Stimulated activated CD8-positive, alpha-beta memory T cell treated with anti-CD3 and anti-CD28 coated beads, Interleukin-4, amount 100 ng/mL, for 4 hours (primary cell): ENCODE results near the gene ABCF2.

Source experiments
- DNase-seq, 2 donors: peaks; one replicate each; pipeline ENCODE4 v3.0.0-alpha.2; 2020; ENCODE audit warnings: low read depth in 2 of 2, low spot score in 1 of 2

ABCF2 gene

DNA sequence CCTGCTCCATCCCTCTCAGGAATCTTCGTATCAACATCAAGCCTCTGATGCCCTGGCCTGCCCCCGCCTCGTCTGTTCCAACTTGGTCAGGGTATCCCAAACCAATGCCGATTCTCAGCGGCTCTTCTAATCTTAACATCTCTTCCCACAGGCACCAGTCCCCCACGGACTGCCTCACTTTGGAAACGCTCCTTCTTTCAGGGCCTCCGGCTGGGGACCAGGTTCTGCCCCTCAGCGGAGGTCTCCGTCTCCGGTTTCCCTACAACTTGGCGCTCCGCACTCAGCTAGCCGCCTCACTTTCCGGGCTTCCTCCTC, 488 bp downstream of the ABCF2 start:
- DNase-seq: no peak

DNA sequence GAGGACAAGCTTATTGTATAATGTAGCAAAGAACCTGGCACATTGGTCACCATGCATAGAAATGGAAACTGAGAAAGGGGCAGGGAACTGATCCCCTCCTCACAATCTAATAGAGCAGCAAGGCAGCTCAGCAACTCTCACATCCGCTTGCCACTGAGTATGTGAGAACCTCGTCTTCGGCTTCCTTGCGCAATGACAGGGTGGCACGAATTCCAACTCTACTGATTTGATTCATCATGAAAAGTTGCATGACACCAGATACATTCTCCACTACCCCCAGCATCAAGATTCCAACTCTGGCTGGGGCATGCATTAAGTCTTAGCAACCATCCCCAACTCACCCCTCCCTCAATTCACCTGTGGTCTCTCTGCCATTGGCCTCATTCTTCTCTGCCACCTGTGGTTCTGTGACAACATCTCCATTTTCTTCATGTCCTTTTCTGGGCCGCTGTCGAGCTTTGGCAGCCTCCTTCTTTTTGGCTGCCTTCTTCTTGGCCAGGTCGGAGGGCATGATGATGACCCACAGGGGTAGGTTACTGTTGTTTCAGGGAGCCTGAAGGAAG, 976 bp downstream of the ABCF2 start:
- DNase-seq: no peak

DNA sequence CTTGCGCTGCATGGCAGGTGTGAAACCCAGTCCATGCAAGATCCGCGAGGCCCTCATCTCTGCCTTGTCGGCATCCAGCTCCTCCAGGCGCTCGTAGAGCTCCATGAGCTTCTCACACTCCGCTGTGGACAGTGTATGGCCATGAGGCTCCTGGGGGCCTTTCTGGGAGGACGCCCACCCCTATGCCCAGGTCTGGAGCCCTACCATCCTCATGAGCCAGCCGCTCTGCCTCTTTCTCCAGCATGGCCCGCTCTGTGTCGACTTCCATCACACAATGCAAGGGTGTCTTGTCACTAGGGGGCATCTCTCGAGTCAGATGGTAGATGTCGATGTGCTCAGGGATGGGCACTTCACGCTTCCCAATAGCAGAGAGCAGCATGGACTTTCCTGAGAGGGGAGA, 3.3 kb downstream of the ABCF2 start:
- no peak for DNase-seq

DNA sequence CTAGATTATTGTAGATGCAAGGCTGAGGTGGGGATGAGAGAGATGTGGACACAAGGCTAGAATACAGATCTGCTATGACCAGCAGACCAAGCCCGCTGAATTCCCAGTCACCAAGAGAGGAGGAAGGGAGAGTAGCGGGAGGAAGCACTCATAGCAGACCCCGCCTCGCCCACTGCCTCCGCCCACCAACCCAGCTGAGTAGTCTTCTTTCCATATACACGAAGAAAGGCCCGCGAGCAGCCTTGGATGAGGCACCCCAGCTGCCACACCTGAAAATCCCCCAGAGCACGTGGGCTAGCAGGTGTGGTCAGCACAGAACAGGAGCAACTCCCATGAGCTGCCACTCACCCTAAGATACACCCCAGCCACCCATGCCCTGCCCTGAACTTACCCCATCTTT, 8.8 kb downstream of the ABCF2 start:
- DNase-seq: no peak

DNA sequence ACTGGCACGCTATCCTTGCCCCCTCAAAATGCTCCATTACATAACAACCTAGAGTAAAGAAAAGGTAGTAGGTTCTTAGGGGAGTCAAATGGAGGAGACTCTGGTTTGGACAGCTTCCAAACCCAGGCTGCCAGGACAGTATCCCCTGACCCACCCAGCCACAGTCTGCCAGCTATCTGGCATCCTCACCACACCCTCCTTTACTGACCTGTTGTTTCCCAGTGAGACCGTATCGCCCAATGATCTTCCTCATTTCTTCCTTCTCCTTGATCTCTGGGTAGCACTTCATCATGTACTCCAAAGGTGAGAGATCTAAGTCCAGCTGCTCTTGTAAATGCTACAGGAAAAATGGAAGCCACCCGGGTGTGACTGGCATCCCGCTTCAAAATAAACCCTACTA, 11.6 kb downstream of the ABCF2 start:
- no peak for DNase-seq

DNA sequence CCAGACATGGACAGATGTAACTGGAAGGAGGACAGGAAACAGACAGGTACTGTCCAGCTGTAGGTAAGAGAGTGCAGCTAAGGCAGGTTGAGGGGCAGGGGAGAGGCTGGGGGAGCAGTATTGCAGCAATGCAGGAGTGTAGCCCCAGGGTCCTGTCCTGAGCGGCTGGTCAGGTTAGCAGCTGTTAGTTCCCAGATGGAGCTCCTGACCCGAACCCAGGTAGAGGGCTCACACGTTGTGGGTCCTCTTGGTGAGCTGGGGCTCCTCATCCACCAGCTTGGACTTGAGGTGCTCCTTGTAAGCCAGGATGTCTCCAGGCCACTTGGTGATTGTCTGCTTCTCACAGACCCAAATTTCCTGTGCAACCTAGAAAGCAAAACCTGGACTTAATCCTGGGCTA, 13.2 kb downstream of the ABCF2 start:
- no peak for DNase-seq

GRCh38 chr7:151212626-151213025, 14.4 kb downstream of the ABCF2 start:
- DNase-seq: no peak

- DNase-seq: no peak
Observed at GRCh38 chr7:151211155-151211772, 15.7 kb downstream of the ABCF2 start.

GRCh38 chr7:151210087-151210854, 16.7 kb downstream of the ABCF2 start, which contains the start of gene H2BK1:
Gene H2BK1 (minus strand): TSS chr7:151210488. CDS start chr7:151210318, 170 bp downstream.
- DNase-seq: no peak

GRCh38 chr7:151209588-151209987, 17.4 kb downstream of the ABCF2 start:
- no peak for DNase-seq

DNA sequence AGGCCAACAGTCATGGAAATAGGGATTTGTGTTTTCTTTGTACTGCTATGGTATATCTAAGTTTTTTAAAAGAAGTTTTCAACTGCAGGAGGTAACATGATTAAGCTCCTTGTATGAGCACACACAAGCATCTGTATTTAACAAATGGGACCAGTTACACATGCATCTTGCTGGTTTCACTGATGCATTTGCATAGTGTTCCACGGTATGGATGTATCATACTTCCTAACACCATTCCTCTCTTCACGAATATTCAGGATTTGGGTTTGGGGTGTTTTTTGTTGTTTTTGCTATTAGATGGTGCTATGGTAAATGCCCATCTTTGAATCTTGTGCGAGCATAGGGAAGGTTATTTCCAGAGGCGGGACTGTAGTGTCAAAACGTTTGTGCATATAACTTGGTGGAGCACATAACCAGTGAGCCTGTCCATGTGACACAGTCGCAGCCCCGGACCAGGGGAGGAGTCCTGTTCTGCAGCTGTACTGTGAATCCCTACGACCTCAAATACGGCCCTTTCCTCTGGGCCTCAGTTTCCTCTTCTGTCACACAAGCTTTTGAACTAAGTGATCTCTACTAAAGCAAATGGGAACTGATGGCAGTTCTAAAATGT, 18.6 kb downstream of the ABCF2 start:
- no peak for DNase-seq

DNA sequence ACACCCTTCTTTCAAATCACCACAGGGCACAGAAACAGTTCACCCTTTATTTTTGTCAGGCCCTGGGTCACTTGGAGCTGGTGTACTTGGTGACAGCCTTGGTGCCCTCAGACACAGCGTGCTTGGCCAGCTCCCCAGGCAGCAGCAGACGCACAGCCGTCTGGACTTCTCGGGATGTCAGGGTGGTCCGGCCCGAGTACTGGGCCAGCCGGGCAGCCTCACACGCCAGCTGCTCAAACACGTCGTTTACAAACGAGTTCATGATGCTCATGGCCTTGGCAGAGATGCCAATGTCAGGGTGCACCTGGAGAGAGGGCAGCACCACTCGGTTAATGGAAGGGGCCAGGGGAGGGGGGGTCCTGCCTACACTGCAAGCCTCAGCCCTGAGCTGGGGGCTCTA, 19.2 kb downstream of the ABCF2 start:
- no peak for DNase-seq

DNA sequence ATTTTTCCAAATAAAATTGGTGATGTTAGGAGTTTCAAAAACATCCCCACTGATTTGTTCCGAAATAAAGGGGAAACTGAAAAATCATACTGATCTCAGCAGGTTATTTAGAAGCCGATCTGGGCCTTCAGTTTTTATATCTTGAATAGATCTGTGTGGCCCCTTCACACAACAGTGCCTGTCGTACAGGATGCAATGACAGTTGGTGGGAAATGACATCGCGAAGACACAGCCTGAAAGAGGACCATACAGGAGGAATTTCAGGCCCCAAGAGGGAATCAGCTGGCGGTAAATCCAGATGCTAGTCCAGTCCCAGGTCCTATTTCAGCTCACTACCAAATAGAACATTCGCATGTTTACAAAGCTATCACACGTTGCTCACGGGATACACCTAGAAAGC, 19.7 kb downstream of the ABCF2 start:
- no peak for DNase-seq

- no peak for DNase-seq
Observed at GRCh38 chr7:151206914-151207313, 20.1 kb downstream of the ABCF2 start.

DNA sequence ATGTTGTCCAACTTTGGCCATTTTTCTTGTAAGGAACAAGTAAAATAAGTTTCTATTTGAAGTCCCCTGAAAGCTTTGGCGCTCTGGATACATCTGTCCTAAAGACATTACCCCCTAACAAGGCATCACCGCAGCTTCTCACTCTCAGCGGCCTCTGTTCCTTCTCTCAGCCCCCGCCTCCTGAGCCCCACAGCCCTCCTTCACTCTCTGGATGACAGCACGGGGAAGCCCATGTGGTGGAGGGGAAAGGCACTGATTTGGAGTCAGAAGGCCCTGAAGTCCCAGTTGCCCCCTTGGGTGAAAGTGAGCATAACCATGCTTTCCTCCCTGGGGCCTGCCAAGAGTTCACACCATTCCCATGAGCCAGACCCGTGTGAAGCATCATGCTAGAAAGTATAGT, 21.3 kb downstream of the ABCF2 start:
- DNase-seq: no peak

DNA sequence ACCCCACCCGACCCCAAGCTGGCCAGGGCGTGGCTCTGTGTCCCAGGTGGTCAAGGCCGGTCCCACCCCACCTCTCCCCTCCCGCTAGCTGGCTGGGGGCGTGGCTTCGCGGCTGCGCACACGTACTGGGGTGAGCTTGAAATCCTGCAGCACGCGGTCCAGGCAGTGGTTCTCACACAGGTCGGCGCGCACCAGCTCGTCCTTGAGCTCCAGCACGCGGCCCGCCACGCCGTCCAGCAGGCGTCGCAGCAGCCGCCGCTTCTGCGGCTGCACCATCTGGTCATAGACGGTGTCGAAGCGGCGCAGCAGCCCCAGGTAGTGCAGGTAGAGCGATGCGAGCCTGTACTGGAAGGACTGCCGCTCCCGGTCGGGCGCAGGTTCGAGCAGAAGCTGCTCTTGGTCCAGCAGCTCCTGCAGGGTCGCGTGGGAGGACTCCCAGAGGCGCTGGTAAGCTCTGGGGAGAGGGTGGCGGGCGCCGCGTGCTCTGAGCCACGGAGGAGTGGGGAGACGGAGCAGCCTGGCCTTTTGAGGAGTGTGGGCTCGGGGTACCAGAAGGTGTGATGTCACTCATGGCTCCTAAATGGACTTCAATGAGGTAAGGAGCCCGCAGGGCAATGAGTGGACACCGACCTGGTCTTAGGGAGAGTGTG, 22.5 kb downstream of the ABCF2 start:
- DNase-seq: no peak

DNA sequence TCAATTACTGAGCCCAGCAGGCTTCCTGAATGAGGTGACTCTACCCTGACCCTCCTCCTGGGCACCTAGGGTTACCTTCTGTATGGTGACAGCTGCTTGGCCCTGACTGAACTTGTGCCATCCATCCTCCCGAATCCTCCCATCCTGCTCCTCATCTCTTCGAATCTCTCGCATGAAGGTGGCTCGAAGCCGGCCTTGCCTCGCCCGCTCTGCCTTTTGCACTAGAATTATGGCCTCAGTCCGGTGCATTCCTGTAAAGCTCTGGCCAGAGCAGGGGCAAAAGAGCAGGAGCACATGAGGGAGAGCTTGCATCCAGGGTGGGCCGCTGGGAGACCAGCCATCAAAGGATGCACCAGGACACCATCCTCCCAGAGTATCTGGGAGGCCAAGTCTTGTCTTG, 24.2 kb downstream of the ABCF2 start:
- DNase-seq: no peak

DNA sequence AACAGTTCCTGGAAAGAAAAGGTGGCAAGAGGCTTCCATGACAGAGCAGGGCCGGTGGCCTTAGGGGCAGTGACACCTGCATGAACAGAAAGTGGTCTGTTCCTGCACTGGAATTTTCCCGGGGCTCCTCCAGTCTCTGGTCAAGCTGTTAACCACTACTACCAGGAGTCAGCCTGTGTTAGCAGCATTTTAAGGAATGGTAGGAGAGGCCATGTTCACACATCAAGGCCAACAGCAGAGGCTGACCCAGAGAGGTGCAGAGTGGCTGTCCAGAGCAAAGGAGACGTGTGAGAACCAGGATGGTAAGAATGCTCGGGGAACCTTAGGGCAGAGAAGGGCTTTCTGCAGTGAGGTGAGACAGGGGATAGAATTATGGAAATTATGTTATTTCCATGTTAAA, 25.3 kb downstream of the ABCF2 start:
- DNase-seq: no peak

DNA sequence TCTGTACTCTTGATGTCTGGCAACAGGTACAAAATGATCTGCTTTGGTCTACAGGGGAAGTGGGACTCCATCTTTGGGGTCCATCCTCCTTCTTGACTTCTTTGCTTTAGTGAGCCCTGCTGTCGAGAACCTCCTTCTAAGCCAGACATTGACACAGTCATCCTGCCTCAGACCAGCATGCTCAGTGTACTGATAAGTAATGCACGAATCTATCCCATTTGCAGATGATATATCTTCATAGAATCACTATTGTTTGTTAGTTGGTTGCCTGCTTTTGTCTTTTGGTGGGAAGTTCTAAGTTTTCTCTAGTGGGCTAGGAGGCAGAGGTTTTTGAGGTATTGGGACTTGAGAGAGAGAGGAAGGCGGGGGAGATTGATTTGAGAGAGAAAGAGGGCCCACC, 25.7 kb downstream of the ABCF2 start:
- no peak for DNase-seq

- DNase-seq: no peak
Observed at GRCh38 chr7:151198945-151199848, 27.8 kb downstream of the ABCF2 start.

DNA sequence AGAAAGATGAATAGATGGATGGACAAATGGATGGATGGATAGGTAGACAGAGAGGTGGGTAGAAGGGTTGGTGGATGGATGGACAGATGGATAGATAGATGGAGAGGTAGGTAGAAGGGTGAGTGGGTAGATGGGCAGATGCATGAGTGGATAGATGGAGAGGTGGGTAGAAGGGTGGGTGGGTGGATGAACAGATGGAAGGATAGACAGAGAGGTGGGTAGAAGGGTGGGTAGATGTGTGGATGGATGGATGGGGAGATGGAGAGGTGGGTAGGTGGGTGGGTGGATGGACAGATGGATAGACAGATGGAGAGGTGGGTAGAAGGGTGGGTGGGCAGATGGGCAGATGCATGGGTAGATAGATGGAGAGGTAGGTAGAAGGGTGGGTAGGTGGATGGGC, 29.1 kb downstream of the ABCF2 start:
- DNase-seq: no peak
